Activated CD8-positive, alpha-beta T cell treated with anti-CD3 and anti-CD28 coated beads, Interleukin-2, amount 10 ng/mL, durations not matched to agents 7 days and 5 days (primary cell): Measurements from ENCODE around the gene IKZF1. TPM values are rescaled to one million over a fixed set of nuclear protein-coding genes. Genes with fewer than 3 reads are reported as not detected.

Experiments used
- ATAC-seq: fragments of 150-1000 bp; cut with Tn5 transposase; one replicate; pipeline ENCODE4 v1.10.0; 2021; ENCODE audit warnings: moderate library complexity
- CTCF ChIA-PET: fragments of 350-600 bp; sonication (Branson Sonifier 250); formaldehyde crosslinking; loops from one replicate; lab custom pipeline; 2021; ENCODE audit warnings: antibody characterized with exemption; lab: Charles Lee
- POLR2A ChIA-PET: fragments of 350-600 bp; sonication (Branson Sonifier 250); formaldehyde crosslinking; loops from one replicate; lab custom pipeline; 2021; ENCODE audit warnings: antibody characterized with exemption; lab: Charles Lee
- DNase-seq: peaks from one replicate; pipeline ENCODE4 v3.0.0-alpha.2; 2020
- H3K27ac Mint-ChIP-seq: one replicate; pipeline ENCODE4 v1.8.0; 2021; ENCODE audit warnings: mild to moderate bottlenecking, mixed read lengths
- H3K27me3 Mint-ChIP-seq: one replicate; pipeline ENCODE4 v1.8.0; 2021; ENCODE audit warnings: low read depth, mixed read lengths
- H3K36me3 Mint-ChIP-seq: one replicate; pipeline ENCODE4 v1.8.0; 2021; ENCODE audit warnings: low read depth, mixed read lengths
- H3K4me1 Mint-ChIP-seq: one replicate; pipeline ENCODE4 v1.8.0; 2021; ENCODE audit warnings: low read depth, mixed read lengths
- H3K4me3 Mint-ChIP-seq: one replicate; pipeline ENCODE4 v1.8.0; 2021; ENCODE audit warnings: mild to moderate bottlenecking, mixed read lengths
- H3K9me3 Mint-ChIP-seq: one replicate; pipeline ENCODE4 v1.8.0; 2022; ENCODE audit warnings: mixed read lengths; ENCODE audit not compliant: insufficient read depth
- total RNA-seq, 2 experiments: library from RNA; stranded (reverse); gene quantifications; one replicate each; pipeline ENCODE4 v1.2.3, GENCODE V29; 2021

IKZF1 gene
- total RNA-seq = 100 to 1,000 TPM; 370 to 374 TPM

DNA sequence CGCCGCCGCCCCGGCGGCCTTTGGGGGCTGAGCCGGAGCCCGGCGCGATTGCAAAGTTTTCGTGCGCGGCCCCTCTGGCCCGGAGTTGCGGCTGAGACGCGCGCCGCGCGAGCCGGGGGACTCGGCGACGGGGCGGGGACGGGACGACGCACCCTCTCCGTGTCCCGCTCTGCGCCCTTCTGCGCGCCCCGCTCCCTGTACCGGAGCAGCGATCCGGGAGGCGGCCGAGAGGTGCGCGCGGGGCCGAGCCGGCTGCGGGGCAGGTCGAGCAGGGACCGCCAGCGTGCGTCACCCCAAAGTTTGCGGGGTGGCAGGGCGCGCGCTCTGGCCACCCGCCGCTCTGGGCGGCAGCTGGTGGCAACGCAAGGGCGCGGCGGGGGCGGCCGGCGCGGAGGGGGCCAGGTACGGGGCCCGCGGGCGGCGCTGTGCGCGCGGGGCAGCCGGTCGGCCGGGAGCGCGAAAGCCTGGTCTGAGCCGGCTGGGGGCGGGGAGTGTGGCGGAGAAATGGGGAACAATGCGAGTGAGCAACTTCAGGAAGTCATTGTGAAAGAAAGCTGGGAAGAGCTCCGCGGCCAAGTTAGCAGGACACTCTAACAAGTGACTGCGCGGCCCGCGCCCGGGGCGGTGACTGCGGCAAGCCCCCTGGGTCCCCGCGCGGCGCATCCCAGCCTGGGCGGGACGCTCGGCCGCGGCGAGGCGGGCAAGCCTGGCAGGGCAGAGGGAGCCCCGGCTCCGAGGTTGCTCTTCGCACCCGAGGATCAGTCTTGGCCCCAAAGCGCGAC lies at the start of gene IKZF1:
Gene IKZF1, plus strand, starts transcription at position 588 of the 782 bp plus-strand sequence. CDS start 14,346 bp downstream, outside the sequence.
- H3K27me3 Mint-ChIP-seq = no peaks in the 10 kb centered on the region
- H3K9me3 Mint-ChIP-seq = no peaks in the 10 kb centered on the region
- peak within 1 kb of the TSS; percentile 98 for H3K27ac Mint-ChIP-seq
- CTCF ChIA-PET = interaction anchor here (0.8 to 12.9 kb wide), 16 partner anchors 9 to 99 kb away, joined by 3 to 197 read pairs (median 4); no protein-coding TSS in a partner anchor
- ATAC-seq = peak; percentile 43
- H3K4me1 Mint-ChIP-seq = peaks cover 35% of the 10 kb centered on the region
- POLR2A ChIA-PET = interaction anchor here (0.6 to 11.8 kb wide), 21 partner anchors 10 to 159 kb away, joined by 3 to 142 read pairs (median 6); no protein-coding TSS in a partner anchor
- H3K4me3 Mint-ChIP-seq = peak within 1 kb of the TSS; percentile 92
- H3K36me3 Mint-ChIP-seq = peaks cover 46% of the 10 kb centered on the region
- peak; percentile 69 for DNase-seq

DNA sequence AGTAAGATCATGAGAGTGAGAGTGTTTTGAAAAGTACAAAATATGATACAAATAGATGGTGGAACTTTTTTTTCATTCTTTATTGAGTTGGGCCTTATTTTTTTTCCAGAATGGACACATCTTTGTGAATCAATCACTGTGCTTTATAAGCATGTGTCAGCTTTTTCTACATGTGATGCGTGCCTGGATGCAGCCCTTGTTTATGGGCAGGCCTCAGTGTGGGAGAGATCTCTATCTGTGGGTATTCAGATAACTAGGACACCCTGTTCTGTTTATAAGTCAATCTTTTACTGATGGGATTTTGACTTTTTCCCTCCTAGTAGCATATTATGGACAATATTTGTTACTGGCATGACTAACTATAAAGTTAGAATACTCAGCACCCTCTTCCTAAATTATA lies 42.9 kb upstream of the IKZF1 start:
- Mint-ChIP-seq H3K27ac (peak overlapping the region; percentile 91), H3K27me3 (no peaks in the 10 kb centered on the region), H3K4me3 (peak overlapping the region; percentile 35), H3K36me3 (peaks cover 34% of the 10 kb centered on the region), H3K9me3 (peaks cover 10% of the 10 kb centered on the region), H3K4me1 (peaks cover 77% of the 10 kb centered on the region)
- ATAC-seq (no peak), DNase-seq (no peak)
- ChIA-PET POLR2A (interaction anchor here (0.9 to 1.1 kb wide), 3 partner anchors 13 to 55 kb away, joined by 3 read pairs; no protein-coding TSS in a partner anchor), CTCF (interaction anchor here (1.4 to 9.6 kb wide), 3 partner anchors 34 to 107 kb away, joined by 3 to 72 read pairs (median 4); no protein-coding TSS in a partner anchor)

DNA sequence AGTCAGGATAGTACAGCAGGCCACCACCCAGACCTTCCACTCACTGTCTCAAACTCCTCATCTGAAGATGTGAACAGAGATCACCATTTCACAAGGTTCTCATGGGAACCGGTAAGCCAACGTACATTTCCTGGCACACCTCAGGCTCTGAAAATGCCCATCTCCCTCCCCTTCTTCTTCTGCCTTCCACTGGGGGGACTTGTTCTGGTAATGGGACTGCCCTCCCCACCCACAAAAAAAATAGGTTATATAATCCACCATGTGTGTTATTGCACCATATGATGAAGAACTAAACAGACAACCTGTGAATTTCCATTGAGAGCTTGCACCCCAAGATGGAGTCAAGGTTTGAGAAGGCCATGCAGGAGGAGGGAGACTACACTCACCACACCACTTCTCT lies 42.1 kb upstream of the IKZF1 start:
- Mint-ChIP-seq H3K4me1 (peaks cover 83% of the 10 kb centered on the region), H3K9me3 (peaks cover 10% of the 10 kb centered on the region), H3K36me3 (peaks cover 31% of the 10 kb centered on the region), H3K27ac (peak overlapping the region; percentile 91), H3K4me3 (peak overlapping the region; percentile 35), H3K27me3 (no peaks in the 10 kb centered on the region)
- POLR2A ChIA-PET = interaction anchor here (0.9 to 1.9 kb wide), 3 partner anchors 12 to 55 kb away, joined by 3 to 6 read pairs (median 3); no protein-coding TSS in a partner anchor
- no peak for ATAC-seq
- no peak for DNase-seq
- CTCF ChIA-PET = interaction anchor here (6.0 to 9.6 kb wide), 2 partner anchors 35 to 46 kb away, joined by 72 to 73 read pairs; partner anchors contain the start of gene IKZF1

DNA sequence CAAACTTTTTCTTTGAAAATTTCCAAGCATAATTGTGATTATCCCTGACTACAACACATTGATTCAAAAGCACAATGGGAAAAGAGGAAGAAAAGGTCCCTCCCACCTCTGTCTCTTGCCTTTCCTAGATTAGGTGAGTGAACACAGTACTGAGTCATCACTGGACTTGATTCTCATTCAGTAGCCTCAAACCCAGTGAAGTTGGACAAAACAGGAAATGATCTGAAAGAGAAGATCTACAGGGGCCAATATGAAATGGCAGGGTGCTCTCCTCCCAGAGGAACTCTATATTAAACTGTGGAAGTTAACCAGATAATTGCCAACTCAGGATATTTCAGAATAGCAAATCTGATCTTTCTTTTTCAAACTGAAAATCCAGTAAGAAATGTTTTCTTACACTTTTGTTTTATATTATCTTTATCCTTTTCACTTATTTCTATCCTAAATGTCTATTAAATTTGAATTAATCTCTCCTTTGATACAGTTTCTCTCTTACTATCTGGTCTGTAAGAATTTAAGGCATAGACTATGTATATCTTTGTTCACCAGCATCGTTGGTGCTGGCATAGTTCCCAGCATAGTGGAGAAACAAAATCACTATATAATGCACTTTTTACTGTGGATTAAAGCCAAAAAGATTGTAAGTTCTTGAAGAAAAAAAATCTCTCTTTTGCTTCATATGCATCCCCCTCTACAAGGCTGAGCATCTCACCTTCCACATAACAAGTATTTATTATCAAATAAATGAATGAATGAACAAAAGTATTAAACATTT lies 41.4 kb upstream of the IKZF1 start:
- no peak for DNase-seq

DNA sequence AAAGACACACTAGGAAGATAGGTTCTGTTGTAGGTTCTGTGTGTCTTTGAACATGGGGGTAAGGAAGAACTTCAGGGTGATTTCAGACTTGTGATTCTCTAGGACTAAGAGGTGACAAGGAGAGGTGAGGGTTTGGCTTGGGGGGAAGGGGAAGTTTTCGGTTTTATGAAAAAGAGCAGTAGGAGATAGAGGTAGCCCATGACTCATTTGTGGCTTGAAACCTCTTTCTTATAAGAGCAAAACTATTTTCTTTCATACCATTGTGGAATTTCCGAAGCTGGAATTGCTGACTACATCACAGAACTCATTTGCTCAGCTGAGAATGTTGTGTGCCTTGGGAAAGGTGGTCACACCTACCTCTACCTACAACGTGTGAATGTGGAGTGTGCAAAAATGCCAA lies 39.6 kb upstream of the IKZF1 start:
- H3K27me3 Mint-ChIP-seq = no peaks in the 10 kb centered on the region
- H3K9me3 Mint-ChIP-seq = no peaks in the 10 kb centered on the region
- H3K36me3 Mint-ChIP-seq = peaks cover 20% of the 10 kb centered on the region
- CTCF ChIA-PET = interaction anchor here (0.8 to 9.6 kb wide), 14 partner anchors 10 to 368 kb away, joined by 3 to 113 read pairs (median 6); partner anchors contain the start of gene IKZF1
- ATAC-seq (peak; percentile 21), DNase-seq (peak; percentile 54)
- H3K27ac Mint-ChIP-seq = peak overlapping the region; percentile 91
- peaks cover 98% of the 10 kb centered on the region for H3K4me1 Mint-ChIP-seq
- H3K4me3 Mint-ChIP-seq = peak overlapping the region; percentile 69
- POLR2A ChIA-PET = interaction anchor here (0.8 to 8.2 kb wide), 6 partner anchors 16 to 58 kb away, joined by 3 to 142 read pairs (median 13); partner anchors contain the start of gene IKZF1

More for the DNA sequence above, 41.4 kb upstream of the IKZF1 start:
- Mint-ChIP-seq H3K27me3 (no peaks in the 10 kb centered on the region), H3K36me3 (peaks cover 26% of the 10 kb centered on the region), H3K27ac (peak overlapping the region; percentile 91), H3K4me3 (peak overlapping the region; percentile 35), H3K4me1 (peaks cover 89% of the 10 kb centered on the region), H3K9me3 (peaks cover 5% of the 10 kb centered on the region)
- POLR2A ChIA-PET = interaction anchor here (0.7 to 8.2 kb wide), 3 partner anchors 47 to 102 kb away, joined by 3 to 142 read pairs (median 6); partner anchors contain the start of gene IKZF1
- ATAC-seq = peak; percentile 11
- CTCF ChIA-PET = interaction anchor here (1.4 to 9.6 kb wide), 4 partner anchors 11 to 55 kb away, joined by 3 to 113 read pairs (median 72); partner anchors contain the start of gene IKZF1

DNA sequence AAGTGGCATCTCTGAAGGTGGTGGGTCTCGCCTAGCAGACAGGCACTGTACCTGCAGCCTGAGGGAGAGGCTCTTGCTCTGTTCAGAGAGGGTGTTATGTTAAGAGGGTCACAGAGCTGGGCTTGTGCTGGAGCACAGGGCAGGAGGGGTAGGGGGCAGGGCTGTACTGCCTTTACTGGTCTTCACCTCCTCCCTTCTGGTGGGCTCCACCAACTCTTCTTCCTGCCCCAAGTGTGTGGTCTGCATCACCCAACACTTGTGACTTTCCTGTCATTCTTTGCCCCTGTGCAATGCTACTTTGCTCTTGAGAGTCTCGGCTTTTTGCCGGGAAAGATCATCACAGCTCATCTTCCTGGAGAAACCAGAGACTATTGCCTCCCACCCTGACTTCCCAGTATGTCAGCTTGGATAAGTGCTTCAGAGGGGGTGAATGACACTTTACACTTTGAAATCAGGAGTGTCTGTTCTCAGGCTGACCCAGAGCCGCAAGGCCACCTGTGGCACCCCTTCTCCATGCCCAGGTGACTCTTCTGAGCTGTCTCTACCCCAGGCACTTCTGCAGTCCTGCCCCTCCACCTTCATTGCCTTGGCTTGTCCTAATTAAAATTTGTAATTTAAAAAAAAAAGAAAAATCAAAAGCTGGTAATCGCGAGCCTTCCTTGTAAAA lies 38.4 kb upstream of the IKZF1 start:
- peak overlapping the region; percentile 98 for H3K27ac Mint-ChIP-seq
- DNase-seq = peak; percentile 66
- no peaks in the 10 kb centered on the region for H3K9me3 Mint-ChIP-seq
- H3K4me1 Mint-ChIP-seq = peaks cover 96% of the 10 kb centered on the region
- peak overlapping the region; percentile 69 for H3K4me3 Mint-ChIP-seq
- no peaks in the 10 kb centered on the region for H3K27me3 Mint-ChIP-seq
- ChIA-PET POLR2A (interaction anchor here (0.7 to 8.2 kb wide), 12 partner anchors 14 to 95 kb away, joined by 3 to 142 read pairs (median 6); partner anchors contain the start of gene IKZF1), CTCF (interaction anchor here (0.9 to 9.6 kb wide), 19 partner anchors 8 to 366 kb away, joined by 3 to 113 read pairs (median 4); partner anchors contain the start of gene IKZF1)
- H3K36me3 Mint-ChIP-seq = peaks cover 24% of the 10 kb centered on the region
- peak; percentile 41 for ATAC-seq

DNA sequence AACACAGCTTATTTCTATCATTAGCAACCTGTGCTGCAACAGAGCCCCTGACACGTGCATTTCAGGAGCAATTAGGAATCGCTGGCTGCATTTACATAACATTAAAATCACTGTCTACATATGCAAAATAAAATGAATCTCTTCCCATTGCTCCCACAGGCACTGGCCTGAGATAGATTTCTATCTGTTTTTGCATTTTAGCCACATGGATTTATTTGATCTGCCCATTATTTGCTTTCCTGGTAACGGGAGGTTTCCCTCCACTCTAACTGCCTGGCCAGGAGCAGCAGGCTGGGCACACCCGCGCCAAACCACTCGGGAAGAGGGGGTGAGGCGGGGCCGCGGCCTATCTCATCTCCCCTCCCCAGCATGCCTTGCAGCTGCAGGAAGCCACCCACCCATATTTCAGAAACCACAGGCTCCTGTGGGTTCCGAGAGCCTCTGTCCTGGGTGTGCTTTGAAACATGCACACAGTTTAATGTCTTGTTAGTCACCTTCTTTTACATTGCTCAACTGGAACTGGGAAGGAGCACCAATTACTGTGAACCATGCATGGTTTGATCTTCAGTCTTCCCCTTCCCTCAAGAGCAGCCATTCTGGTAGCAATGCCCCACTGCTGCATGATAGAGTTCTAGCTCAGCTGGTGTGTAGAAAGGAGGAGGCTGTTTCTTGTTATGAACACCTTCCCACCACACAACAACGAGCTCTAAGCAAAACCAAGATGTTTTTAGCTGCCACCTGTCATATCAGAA lies 37.7 kb upstream of the IKZF1 start:
- Mint-ChIP-seq H3K4me3 (peak overlapping the region; percentile 69), H3K36me3 (peaks cover 22% of the 10 kb centered on the region), H3K27ac (peak overlapping the region; percentile 98), H3K27me3 (no peaks in the 10 kb centered on the region), H3K4me1 (peaks cover 95% of the 10 kb centered on the region), H3K9me3 (peaks cover 3% of the 10 kb centered on the region)
- DNase-seq = peak; percentile 91
- POLR2A ChIA-PET = interaction anchor here (0.7 to 8.2 kb wide), 14 partner anchors 14 to 101 kb away, joined by 3 to 142 read pairs (median 6); partner anchors contain the start of gene IKZF1
- peak; percentile 71 for ATAC-seq
- CTCF ChIA-PET = interaction anchor here (0.8 to 9.6 kb wide), 26 partner anchors 8 to 124 kb away, joined by 3 to 113 read pairs (median 5); partner anchors contain the start of gene IKZF1

DNA sequence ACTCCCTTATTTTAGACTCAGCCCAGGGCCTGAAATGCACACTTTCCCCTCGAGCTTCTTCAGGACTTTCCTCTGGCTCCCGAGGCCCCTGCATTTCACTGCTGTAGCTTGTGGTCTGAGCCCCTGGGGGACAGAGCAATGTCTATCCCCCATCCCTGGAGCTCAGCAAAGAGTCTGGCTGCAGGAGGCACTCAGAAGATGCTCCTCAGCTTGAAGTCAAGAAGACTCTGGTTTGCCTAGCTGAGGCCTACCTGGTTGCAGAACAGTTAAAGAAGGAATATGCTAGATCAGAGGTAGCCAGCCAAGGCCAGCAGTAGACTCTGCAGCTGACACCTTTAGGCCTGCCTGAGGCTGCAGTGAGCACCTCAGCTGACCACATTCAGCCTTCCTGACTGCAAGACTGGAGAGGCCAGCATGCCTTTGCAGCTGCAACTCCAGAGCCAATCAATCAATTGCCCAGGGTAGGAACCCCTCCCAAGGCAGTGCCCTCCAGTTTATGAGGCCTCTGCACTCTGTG lies 36.9 kb upstream of the IKZF1 start:
- DNase-seq (peak; percentile 29), ATAC-seq (peak; percentile 0)
- Mint-ChIP-seq H3K27me3 (no peaks in the 10 kb centered on the region), H3K9me3 (peaks cover 3% of the 10 kb centered on the region), H3K4me1 (peaks cover 92% of the 10 kb centered on the region), H3K36me3 (peaks cover 15% of the 10 kb centered on the region), H3K27ac (peak overlapping the region; percentile 98), H3K4me3 (peak overlapping the region; percentile 69)
- POLR2A ChIA-PET = interaction anchor here (1.2 to 8.2 kb wide), 8 partner anchors 13 to 100 kb away, joined by 3 to 142 read pairs (median 14); partner anchors contain the start of gene IKZF1
- CTCF ChIA-PET = interaction anchor here (0.8 to 9.6 kb wide), 19 partner anchors 10 to 125 kb away, joined by 3 to 113 read pairs (median 6); partner anchors contain the start of gene IKZF1

DNA sequence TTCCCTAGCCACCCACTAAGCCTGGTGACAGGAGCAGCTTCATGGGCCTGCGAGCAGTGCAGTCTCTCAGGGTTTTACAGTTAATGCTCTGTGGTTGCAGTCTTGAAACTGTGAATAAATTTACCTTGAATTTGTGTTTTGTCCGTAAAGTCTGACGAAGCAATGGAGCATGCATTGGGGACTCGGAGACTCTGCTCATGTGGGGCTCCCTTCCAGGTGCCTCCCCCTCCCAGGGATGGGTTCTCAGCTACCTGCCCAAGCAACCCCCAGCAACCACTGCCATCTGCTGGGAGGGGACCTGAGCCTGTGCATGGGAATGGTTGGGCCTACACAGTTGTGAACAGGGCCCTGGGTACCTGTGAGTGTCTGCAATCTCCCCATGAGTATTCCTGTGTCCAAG lies 36.3 kb upstream of the IKZF1 start:
- H3K27ac Mint-ChIP-seq = peak overlapping the region; percentile 98
- peaks cover 15% of the 10 kb centered on the region for H3K36me3 Mint-ChIP-seq
- CTCF ChIA-PET = interaction anchor here (0.9 to 9.6 kb wide), 15 partner anchors 9 to 125 kb away, joined by 3 to 113 read pairs (median 6); partner anchors contain the start of gene IKZF1
- H3K4me1 Mint-ChIP-seq = peaks cover 91% of the 10 kb centered on the region
- DNase-seq = peak; percentile 46
- POLR2A ChIA-PET = interaction anchor here (1.4 to 8.2 kb wide), 5 partner anchors 13 to 62 kb away, joined by 4 to 142 read pairs (median 20); partner anchors contain the start of gene IKZF1
- ATAC-seq = no peak
- H3K9me3 Mint-ChIP-seq = peaks cover 3% of the 10 kb centered on the region
- H3K4me3 Mint-ChIP-seq = peak overlapping the region; percentile 69
- no peaks in the 10 kb centered on the region for H3K27me3 Mint-ChIP-seq
